GM12801 (cell line): ENCODE measurements around the gene RAET1L.

Experiments
- TF ChIP-seq, protein P1 (sequence below): IDR thresholded peaks from one replicate; pipeline ENCODE4 v1.5.1; 2011; ENCODE audit warnings: control low read depth; ENCODE audit not compliant: insufficient read length; ENCODE audit errors: extremely low read depth

Gene RAET1L

DNA sequence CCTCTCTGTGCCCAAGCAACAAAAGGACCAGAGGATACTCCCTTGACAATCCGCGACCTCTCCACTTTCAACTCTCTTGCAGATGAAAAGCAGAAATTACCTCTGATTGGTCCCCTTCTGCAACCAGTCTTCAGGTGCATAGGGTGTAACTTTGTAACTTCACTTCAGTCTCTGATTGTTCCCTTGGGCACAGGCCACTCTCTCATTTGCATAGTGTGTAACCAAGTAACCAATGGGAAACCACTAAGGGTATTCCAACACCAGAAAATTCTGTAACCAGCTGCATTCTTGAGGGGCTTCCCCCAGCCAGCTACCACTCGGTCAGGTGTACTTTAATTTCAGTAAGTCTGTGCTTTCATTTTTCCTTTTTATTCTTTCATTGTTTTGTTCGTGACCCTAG, 4.4 kb upstream of the RAET1L start:
- TF ChIP-seq, protein P1, sequence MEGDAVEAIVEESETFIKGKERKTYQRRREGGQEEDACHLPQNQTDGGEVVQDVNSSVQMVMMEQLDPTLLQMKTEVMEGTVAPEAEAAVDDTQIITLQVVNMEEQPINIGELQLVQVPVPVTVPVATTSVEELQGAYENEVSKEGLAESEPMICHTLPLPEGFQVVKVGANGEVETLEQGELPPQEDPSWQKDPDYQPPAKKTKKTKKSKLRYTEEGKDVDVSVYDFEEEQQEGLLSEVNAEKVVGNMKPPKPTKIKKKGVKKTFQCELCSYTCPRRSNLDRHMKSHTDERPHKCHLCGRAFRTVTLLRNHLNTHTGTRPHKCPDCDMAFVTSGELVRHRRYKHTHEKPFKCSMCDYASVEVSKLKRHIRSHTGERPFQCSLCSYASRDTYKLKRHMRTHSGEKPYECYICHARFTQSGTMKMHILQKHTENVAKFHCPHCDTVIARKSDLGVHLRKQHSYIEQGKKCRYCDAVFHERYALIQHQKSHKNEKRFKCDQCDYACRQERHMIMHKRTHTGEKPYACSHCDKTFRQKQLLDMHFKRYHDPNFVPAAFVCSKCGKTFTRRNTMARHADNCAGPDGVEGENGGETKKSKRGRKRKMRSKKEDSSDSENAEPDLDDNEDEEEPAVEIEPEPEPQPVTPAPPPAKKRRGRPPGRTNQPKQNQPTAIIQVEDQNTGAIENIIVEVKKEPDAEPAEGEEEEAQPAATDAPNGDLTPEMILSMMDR, result no peak

DNA sequence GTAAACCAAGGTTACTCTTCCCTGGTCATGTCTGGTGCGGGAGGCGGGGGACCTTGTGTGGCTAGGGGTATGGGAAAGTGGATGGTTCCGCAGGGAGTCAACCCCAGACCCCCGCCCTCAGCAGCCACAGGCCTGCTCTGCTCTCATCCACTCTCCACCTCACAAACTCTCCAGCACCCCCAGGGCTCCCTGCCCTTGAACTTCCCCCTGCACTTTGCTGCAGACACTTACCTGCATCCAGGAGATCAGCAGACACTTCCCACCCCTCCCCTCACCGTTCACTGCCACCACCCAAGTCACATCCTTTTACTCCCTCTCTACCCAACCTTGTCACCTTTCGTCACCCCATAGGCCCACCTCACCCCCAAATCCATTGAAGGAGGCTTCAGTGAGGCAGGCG, 3.9 kb upstream of the RAET1L start:
- TF ChIP-seq, protein P1, result no peak

DNA sequence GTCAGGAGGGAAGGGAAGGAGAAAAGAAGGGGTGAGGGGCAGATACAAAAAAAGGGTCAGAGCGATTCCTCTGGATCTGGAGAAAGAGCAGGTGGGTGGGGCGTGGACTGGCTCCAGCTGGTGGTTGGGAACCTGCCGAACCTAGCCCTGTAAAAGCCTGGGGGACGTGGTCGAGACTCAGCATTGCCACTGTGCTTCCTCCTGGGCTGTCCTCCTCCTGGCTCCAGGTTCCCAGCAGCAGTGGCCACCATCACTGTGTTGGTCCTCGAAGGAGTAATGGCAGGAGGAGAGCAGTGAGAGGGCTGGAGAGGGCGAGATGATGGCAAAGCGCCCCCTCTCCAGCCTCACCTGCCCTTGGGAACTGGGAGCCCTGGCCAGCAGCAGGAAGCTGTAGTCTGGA, 3.5 kb upstream of the RAET1L start:
- TF ChIP-seq, protein P1, result no peak

DNA sequence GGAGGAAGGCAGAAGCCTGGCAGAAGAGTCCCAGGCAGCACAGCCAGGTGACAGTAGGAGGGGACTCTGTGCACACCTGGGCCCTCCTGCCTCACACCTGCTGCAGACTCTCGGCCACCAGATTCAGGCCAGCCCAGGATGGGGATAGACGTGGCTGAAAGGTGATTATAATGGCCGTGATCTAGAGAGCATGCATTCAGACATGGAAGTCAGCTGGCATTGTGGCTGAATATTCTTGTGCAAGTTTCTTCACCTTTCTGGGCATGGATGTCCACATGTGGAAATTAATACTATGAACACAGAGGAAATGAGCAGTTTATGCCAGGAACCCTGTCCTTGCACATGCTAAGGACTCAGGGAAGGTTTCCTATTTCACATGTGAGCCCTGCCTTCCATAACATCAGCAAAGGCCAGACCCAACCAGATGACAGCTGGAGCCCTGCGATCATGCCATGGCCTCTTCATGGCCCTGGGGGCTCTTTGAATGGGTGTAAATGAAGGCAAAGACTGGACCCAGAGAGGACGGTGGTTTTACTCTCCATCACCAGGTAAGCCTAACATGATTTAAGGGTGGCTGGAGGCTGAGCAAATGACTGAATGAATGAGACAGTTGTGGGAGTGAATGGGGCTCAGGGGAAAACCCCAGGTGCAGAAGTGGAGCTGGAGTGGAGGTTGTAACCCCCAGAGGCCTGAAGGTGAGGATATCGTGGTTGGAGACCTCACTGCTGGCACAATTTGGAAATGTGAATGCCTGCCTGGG, 2.7 kb upstream of the RAET1L start:
- TF ChIP-seq, protein P1, result no peak

DNA sequence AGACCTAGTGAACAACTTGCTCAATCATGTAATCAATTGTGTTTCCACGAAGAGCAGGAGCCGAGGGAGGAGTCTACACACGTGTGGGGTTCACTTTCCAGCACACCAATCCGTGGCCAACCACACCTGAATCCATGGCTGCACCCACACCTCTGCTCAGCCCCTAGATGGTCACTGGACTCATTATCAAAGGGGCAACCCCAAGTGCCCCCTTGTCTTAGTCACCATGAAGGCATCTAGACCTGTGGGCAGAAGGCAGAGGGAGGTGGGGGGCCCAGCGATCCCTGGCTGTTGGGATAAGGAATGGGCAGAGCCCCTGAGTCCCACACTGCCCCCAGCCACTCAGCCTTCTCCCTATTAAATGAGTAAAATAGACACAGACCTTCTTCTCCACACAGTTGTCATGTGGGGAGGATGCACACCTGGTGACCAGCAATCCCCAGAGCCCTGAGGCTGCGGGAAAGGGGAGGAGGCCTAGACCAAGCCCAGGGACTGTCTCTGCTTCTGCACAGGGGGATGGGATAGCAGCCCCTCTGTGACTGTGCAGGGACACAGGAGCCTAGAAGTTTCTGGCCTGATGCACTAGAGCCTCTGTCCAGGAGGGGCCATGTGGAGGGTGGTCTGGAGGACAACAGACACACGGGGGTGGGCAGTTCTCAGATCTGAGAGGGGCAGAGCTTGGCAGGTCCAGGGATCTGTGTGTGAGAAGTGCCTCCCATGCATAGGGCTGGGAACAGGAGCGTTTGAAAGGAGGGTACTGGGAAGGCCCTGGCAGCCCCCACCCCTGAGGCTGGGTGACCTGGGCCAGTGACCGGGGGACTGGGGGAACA, 1.9 kb upstream of the RAET1L start:
- TF ChIP-seq, protein P1, result no peak

DNA sequence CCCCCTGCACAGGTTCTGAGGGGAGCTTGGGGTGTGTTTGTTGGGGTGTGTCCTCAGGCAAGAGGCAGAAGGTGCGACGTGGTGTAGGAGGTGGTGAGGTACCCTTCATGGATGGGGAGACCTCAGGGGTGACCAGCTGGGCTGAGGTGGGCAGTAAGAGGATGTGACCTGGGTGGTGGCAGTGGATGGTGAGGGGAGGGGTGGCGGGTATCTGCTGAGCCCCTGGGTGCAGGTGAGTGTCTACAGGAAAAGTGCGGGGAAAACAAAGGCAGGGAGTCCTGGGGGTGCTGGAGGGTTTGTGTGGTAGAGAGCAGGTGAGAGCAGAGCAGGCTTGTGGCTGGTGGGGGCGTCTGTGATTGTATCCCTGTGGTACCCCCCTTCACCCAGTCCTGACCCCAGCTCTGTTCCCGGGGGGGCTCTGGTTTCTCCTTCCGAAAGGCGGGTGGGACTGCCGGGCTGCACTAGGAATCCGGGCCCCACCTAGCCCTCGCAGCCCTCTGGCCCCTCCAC, 631 bp downstream of the RAET1L start:
- TF ChIP-seq, protein P1, result no peak

DNA sequence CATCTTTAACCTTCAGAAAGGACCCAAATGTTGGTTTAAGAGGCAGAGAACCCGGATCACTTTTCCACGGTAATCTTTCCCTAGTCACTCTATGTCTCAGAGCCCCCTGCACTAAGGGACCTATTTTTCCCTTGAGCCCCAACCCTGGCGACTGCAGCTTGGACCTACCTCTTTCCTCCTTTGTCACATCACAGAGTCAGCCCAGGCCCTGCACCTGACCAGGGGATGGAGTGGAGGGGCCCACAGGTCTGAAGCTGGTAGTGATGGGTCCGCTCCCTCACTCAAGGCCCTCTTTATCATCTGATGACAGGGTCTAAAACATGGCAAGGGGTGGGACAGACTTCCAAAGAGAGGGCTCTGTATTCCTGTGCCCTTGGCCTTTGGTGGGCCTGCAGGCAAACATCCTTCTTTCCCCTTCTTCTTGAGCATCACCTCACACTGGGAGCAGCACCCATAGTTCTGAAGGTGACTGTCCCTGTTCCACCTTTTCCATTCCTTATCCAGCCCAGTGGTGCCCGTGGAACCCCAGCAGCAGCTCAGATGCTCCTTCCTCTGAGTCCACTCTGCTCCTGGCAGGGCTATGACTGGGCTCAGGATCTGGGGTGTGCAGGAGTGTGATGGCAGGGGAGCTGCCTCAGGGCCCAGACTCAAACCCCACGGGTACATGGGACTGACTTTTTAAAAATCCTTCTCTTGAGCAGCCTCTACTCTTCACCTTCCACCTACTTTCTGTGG, 6.3 kb downstream of the RAET1L start:
- TF ChIP-seq, protein P1, result no peak
